Parathyroid adenoma (tissue), 2 donors: Measurements from ENCODE around the gene GPR15LG.
"Not testable (repeated sequence)": the region's sequence is repeated elsewhere in the genome, so short reads cannot be mapped to it uniquely, and the experiment has no call there.

Source experiments
- H2AFZ ChIP-seq: fragments of 300-600 bp; sonication (generic); one replicate; pipeline ENCODE4 v1.7.0; 2017; ENCODE audit warnings: antibody characterized with exemption, mild to moderate bottlenecking
- H3K27ac ChIP-seq: fragments of 300-600 bp; sonication (generic); one replicate; pipeline ENCODE4 v1.7.0; 2017
- H3K27me3 ChIP-seq: fragments of 300-600 bp; sonication (generic); one replicate; pipeline ENCODE4 v1.7.0; 2017; ENCODE audit warnings: low read length; ENCODE audit not compliant: control insufficient read depth, insufficient read depth
- H3K36me3 ChIP-seq: fragments of 300-600 bp; sonication (generic); one replicate; pipeline ENCODE4 v1.7.0; 2017; ENCODE audit warnings: low read length; ENCODE audit not compliant: control insufficient read depth, insufficient read depth
- H3K4me1 ChIP-seq: fragments of 300-600 bp; sonication (generic); one replicate; pipeline ENCODE4 v1.7.0; 2017; ENCODE audit warnings: control low read depth
- H3K4me2 ChIP-seq: fragments of 300-600 bp; sonication (generic); one replicate; pipeline ENCODE4 v1.7.0; 2017; ENCODE audit warnings: low read length
- H3K4me3 ChIP-seq: fragments of 300-600 bp; sonication (generic); one replicate; pipeline ENCODE4 v1.7.0; 2017; ENCODE audit warnings: low read depth, low read length
- H3K79me2 ChIP-seq: fragments of 300-600 bp; sonication (generic); one replicate; pipeline ENCODE4 v1.7.0; 2017; ENCODE audit warnings: control low read depth
- H3K9ac ChIP-seq: fragments of 300-600 bp; sonication (generic); one replicate; pipeline ENCODE4 v1.7.0; 2017; ENCODE audit warnings: mild to moderate bottlenecking
- H3K9me3 ChIP-seq: fragments of 300-600 bp; sonication (generic); one replicate; pipeline ENCODE4 v1.7.0; 2017; ENCODE audit warnings: low read length; ENCODE audit not compliant: control insufficient read depth
- TF ChIP-seq, protein P1 (sequence below): fragments of 300-600 bp; sonication (generic); IDR thresholded peaks from one replicate; pipeline ENCODE4 v1.7.0; 2017; ENCODE audit warnings: antibody characterized with exemption, mild to moderate bottlenecking
- donor health status: primary hyperparathyroidism.

GPR15LG gene

GRCh38 chr10:84177541-84178141 is 4.0 kb downstream of the GPR15LG start:
- Histone ChIP-seq H3K9me3 (no peaks in the 10 kb centered on the region), H3K9ac (no peak overlapping the region), H3K4me3 (no peak overlapping the region), H3K4me1 (no peaks in the 10 kb centered on the region), H3K36me3 (no peaks in the 10 kb centered on the region), H3K4me2 (no peak overlapping the region), H3K27me3 (no peaks in the 10 kb centered on the region), H2AFZ (no peak overlapping the region), H3K27ac (no peak overlapping the region), H3K79me2 (no peaks in the 10 kb centered on the region)
- TF ChIP-seq, protein P1, sequence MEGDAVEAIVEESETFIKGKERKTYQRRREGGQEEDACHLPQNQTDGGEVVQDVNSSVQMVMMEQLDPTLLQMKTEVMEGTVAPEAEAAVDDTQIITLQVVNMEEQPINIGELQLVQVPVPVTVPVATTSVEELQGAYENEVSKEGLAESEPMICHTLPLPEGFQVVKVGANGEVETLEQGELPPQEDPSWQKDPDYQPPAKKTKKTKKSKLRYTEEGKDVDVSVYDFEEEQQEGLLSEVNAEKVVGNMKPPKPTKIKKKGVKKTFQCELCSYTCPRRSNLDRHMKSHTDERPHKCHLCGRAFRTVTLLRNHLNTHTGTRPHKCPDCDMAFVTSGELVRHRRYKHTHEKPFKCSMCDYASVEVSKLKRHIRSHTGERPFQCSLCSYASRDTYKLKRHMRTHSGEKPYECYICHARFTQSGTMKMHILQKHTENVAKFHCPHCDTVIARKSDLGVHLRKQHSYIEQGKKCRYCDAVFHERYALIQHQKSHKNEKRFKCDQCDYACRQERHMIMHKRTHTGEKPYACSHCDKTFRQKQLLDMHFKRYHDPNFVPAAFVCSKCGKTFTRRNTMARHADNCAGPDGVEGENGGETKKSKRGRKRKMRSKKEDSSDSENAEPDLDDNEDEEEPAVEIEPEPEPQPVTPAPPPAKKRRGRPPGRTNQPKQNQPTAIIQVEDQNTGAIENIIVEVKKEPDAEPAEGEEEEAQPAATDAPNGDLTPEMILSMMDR = no peak

- no peaks in the 10 kb centered on the region for H3K79me2 ChIP-seq
- H3K36me3 ChIP-seq = no peaks in the 10 kb centered on the region
- no peaks in the 10 kb centered on the region for H3K27me3 ChIP-seq
- H3K9me3 ChIP-seq = no peaks in the 10 kb centered on the region
- H3K9ac ChIP-seq = no peak overlapping the region
- no peak overlapping the region for H2AFZ ChIP-seq
- no peak overlapping the region for H3K4me2 ChIP-seq
- H3K27ac ChIP-seq = no peak overlapping the region
- no peaks in the 10 kb centered on the region for H3K4me1 ChIP-seq
- TF ChIP-seq, protein P1 = no peak
- H3K4me3 ChIP-seq = no peak overlapping the region
These were observed 4.6 kb downstream of the GPR15LG start for GRCh38 chr10:84178160-84178609.

GRCh38 chr10:84179059-84179710 is 5.6 kb downstream of the GPR15LG start:
- no peaks in the 10 kb centered on the region for H3K36me3 ChIP-seq
- no peak overlapping the region for H3K4me2 ChIP-seq
- H3K27ac ChIP-seq = no peak overlapping the region
- H2AFZ ChIP-seq = no peak overlapping the region
- TF ChIP-seq, protein P1 = no peak
- no peaks in the 10 kb centered on the region for H3K4me1 ChIP-seq
- no peaks in the 10 kb centered on the region for H3K79me2 ChIP-seq
- no peaks in the 10 kb centered on the region for H3K9me3 ChIP-seq
- no peaks in the 10 kb centered on the region for H3K27me3 ChIP-seq
- no peak overlapping the region for H3K9ac ChIP-seq
- H3K4me3 ChIP-seq = no peak overlapping the region

GRCh38 chr10:84180386-84180785 is 6.8 kb downstream of the GPR15LG start:
- H3K4me1 ChIP-seq, H3K9ac ChIP-seq, H2AFZ ChIP-seq, H3K4me3 ChIP-seq, H3K27me3 ChIP-seq, H3K9me3 ChIP-seq, H3K79me2 ChIP-seq, H3K4me2 ChIP-seq, H3K36me3 ChIP-seq, H3K27ac ChIP-seq: not testable (repeated sequence)

GRCh38 chr10:84181631-84182030 is 8.0 kb downstream of the GPR15LG start:
- TF ChIP-seq, protein P1 = no peak
- H3K27me3 ChIP-seq = no peaks in the 10 kb centered on the region
- H3K4me1 ChIP-seq = no peaks in the 10 kb centered on the region

More at GRCh38 chr10:84181631-84182030, 8.0 kb downstream of the GPR15LG start:
- H3K4me3 ChIP-seq = no peak overlapping the region
- no peaks in the 10 kb centered on the region for H3K9me3 ChIP-seq
- no peaks in the 10 kb centered on the region for H3K79me2 ChIP-seq
- H3K36me3 ChIP-seq = no peaks in the 10 kb centered on the region
- no peak overlapping the region for H2AFZ ChIP-seq
- H3K27ac ChIP-seq = no peak overlapping the region
- H3K4me2 ChIP-seq = no peak overlapping the region
- H3K9ac ChIP-seq = no peak overlapping the region
